A673 (cell line): ENCODE data around the gene MARK3. TPM values are rescaled to one million over a fixed set of nuclear protein-coding genes. Genes with fewer than 3 reads are reported as not detected.
A peak's percentile ranks its signal among the peaks of the same experiment; 100 is the strongest.

Source experiments
- Bru-seq: library from RNA; stranded (reverse); fragments of 400-500 nt; gene quantifications from one replicate; lab custom pipeline; 2021; lab: Mats Ljungman, UMichigan
- BruChase-seq, 2 experiments: library from RNA; stranded (reverse); fragments of 400-500 nt; gene quantifications; one replicate each; lab custom pipeline; 2021; lab: Mats Ljungman, UMichigan
- BruUV-seq: library from RNA; stranded (reverse); fragments of 400-500 nt; replicated peaks from 2 replicates; lab custom pipeline; 2021; lab: Mats Ljungman, UMichigan
- CTCF ChIA-PET: fragments of 300-600 bp; sonication (Branson Sonifier 250); formaldehyde crosslinking; loops from one replicate; lab custom pipeline; 2022; ENCODE audit warnings: antibody characterized with exemption; lab: Charles Lee
- POLR2A ChIA-PET: fragments of 300-600 bp; sonication (Branson Sonifier 250); formaldehyde crosslinking; loops from one replicate; lab custom pipeline; 2022; ENCODE audit warnings: antibody characterized with exemption; ENCODE audit not compliant: low non-redundant PET; lab: Charles Lee
- DNase-seq: peaks from one replicate; pipeline ENCODE4 v3.0.0-alpha.2; 2015; ENCODE audit warnings: low spot score
- H3K27ac ChIP-seq: fragments of 200-600 bp; sonication (generic); 2 replicates; pipeline ENCODE4 v1.5.1; 2016; ENCODE audit warnings: mixed run types, low read depth, mild to moderate bottlenecking, mixed read lengths, antibody characterized with exemption, low read length; ENCODE audit not compliant: poor library complexity, severe bottlenecking
- H3K27me3 ChIP-seq: fragments of 200-600 bp; sonication (generic); replicated peaks from 2 replicates; pipeline ENCODE4 v1.6.1; 2017; ENCODE audit warnings: mixed run types, low read depth, mild to moderate bottlenecking, mixed read lengths, antibody characterized with exemption, low read length; ENCODE audit not compliant: insufficient read depth, poor library complexity
- H3K36me3 ChIP-seq: fragments of 200-600 bp; sonication (generic); 2 replicates; pipeline ENCODE4 v1.6.1; 2016; ENCODE audit warnings: mixed run types, mild to moderate bottlenecking, mixed read lengths, antibody characterized with exemption, low read length; ENCODE audit not compliant: insufficient read depth, poor library complexity, severe bottlenecking
- H3K4me1 ChIP-seq: fragments of 200-600 bp; sonication (generic); 2 replicates; pipeline ENCODE4 v1.6.1; 2017; ENCODE audit warnings: mixed run types, mild to moderate bottlenecking, mixed read lengths, antibody characterized with exemption, low read length; ENCODE audit not compliant: insufficient read depth, poor library complexity, severe bottlenecking
- H3K4me3 ChIP-seq: fragments of 200-600 bp; sonication (generic); 2 replicates; pipeline ENCODE4 v1.5.1; 2016; ENCODE audit warnings: low read depth, mixed run types, mild to moderate bottlenecking, mixed read lengths, low read length; ENCODE audit not compliant: poor library complexity, severe bottlenecking
- H3K9me3 ChIP-seq: fragments of 200-600 bp; sonication (generic); 2 replicates; pipeline ENCODE4 v1.6.1; 2016; ENCODE audit warnings: mixed run types, low read depth, mild to moderate bottlenecking, mixed read lengths, antibody characterized with exemption, low read length; ENCODE audit not compliant: poor library complexity, severe bottlenecking
- CTCF ChIP-seq: fragments of 300-800, 200-600 bp; sonication (generic); conservative IDR thresholded peaks from 2 replicates; pipeline ENCODE4 v1.5.1; 2017; ENCODE audit warnings: low read depth, mild to moderate bottlenecking, antibody characterized with exemption, low read length, moderate library complexity, mixed read lengths
- EZH2 ChIP-seq: fragments of 200-600 bp; sonication (generic); IDR thresholded peaks from 2 replicates; pipeline ENCODE4 v1.6.1; 2017; ENCODE audit warnings: borderline replicate concordance, low read depth, mild to moderate bottlenecking, mixed read lengths, antibody characterized with exemption, low read length; ENCODE audit not compliant: poor library complexity, severe bottlenecking
- intact Hi-C: fragments of 100-400 bp; cut with micrococcal nuclease; formaldehyde crosslinking; loops from one replicate; pipeline ENCODE4 v1.10.0; 2022; ENCODE audit not compliant: unreplicated experiment
- long read RNA-seq: library from polyadenylated mRNA; stranded (forward); transcript quantifications from one replicate; pipeline ENCODE4 v2.0.0, GENCODE V29; 2022
- total RNA-seq: library from RNA; stranded (reverse); gene quantifications from 2 replicates; pipeline ENCODE4 v1.2.3, GENCODE V29; 2021

The MARK3 gene
- total RNA-seq (94.4 and 101 TPM in 2 replicates), Bru-seq, nascent RNA (percentile 88 among the genes with signal in this experiment), BruChase-seq, experiment 1, labeled RNA remaining after a 2-hour chase (percentile 90 among the genes with signal in this experiment), BruChase-seq, experiment 2, labeled RNA remaining after a 6-hour chase (percentile 89 among the genes with signal in this experiment)
- long read RNA-seq, transcript MARK3-202 (16 exons, 3,283 nt), result major isoform, 49 of 206 reads
- long read RNA-seq, transcript MARK3-205 (18 exons, 3,371 nt), result minor isoform, 38 of 206 reads
- long read RNA-seq, transcript MARK3-201 (16 exons, 2,911 nt), result minor isoform, 18 of 206 reads
- long read RNA-seq, partial matches to known transcripts, result 11 of 206 reads
- long read RNA-seq, other reads (novel, unspliced or antisense), result 85 of 206 reads

- TF ChIP-seq CTCF (peak; percentile 29), EZH2 (no peak)
- no TSS peak for BruUV-seq
- intact Hi-C loops, result no loop called here
- no peaks in the 10 kb centered on the region for H3K9me3 ChIP-seq
- peaks cover 13% of the 10 kb centered on the region for H3K4me1 ChIP-seq
- H3K27ac ChIP-seq, result peak within 1 kb of the TSS; percentile 97
- H3K27me3 ChIP-seq, result no peaks in the 10 kb centered on the region
- CTCF ChIA-PET, result no interaction called here
- H3K4me3 ChIP-seq, result peak within 1 kb of the TSS; percentile 97
- no peaks in the 10 kb centered on the region for H3K36me3 ChIP-seq
- POLR2A ChIA-PET, result interaction anchor here (0.6 kb wide), 1 partner anchor 198 kb away, joined by 3 read pairs; no protein-coding TSS in a partner anchor
- DNase-seq, result peak; percentile 98
These were observed at the start of gene MARK3 for GRCh38 chr14:103385152-103385928. TSS of gene MARK3 (plus strand) at chr14:103385415. CDS start at chr14:103386030, 615 bp downstream.

GRCh38 chr14:103336191-103336590 lies 49.0 kb upstream of the MARK3 start:
- ChIA-PET CTCF (no interaction called here), POLR2A (interaction anchor here (1.7 kb wide), 1 partner anchor 9 kb away, joined by 5 read pairs; no protein-coding TSS in a partner anchor)
- BruUV-seq, result no TSS peak

More at GRCh38 chr14:103336191-103336590, 49.0 kb upstream of the MARK3 start:
- no peak for DNase-seq
- H3K27ac ChIP-seq, result no peak overlapping the region
- no peaks in the 10 kb centered on the region for H3K27me3 ChIP-seq
- no peaks in the 10 kb centered on the region for H3K9me3 ChIP-seq
- peaks cover 59% of the 10 kb centered on the region for H3K36me3 ChIP-seq
- TF ChIP-seq CTCF, result no peak
- no peak for TF ChIP-seq EZH2
- intact Hi-C loops, result no loop called here
- peak overlapping the region; percentile 90 for H3K4me3 ChIP-seq
- H3K4me1 ChIP-seq, result peaks cover 18% of the 10 kb centered on the region
